IMR-90 (cell line): ENCODE measurements around the gene ABCA6. TPM values are rescaled to one million over a fixed set of nuclear protein-coding genes. Genes with fewer than 3 reads are reported as not detected.

Experiments
- ATAC-seq: fragments of 200-7000 bp; cut with Tn5 transposase; 2 replicates; pipeline ENCODE4 v1.9.1; 2020; ENCODE audit warnings: low read depth, mild to moderate bottlenecking, moderate library complexity
- BruUV-seq: library from RNA; stranded (reverse); fragments of 400-500 nt; replicated peaks from 2 replicates; lab custom pipeline; 2021; lab: Mats Ljungman, UMichigan
- CTCF ChIA-PET: fragments of 300-600 bp; formaldehyde crosslinking; extraction: SDS; loops from one replicate; lab custom pipeline; 2021; ENCODE audit warnings: antibody characterized with exemption; lab: Yijun Ruan, JAX
- POLR2A ChIA-PET: fragments of 300-600 bp; sonication (Branson Sonifier 250); formaldehyde crosslinking; loops from one replicate; lab custom pipeline; 2022; ENCODE audit warnings: antibody characterized with exemption; ENCODE audit not compliant: unreplicated experiment; lab: Charles Lee
- DNase-seq: peaks from one replicate; pipeline ENCODE4 v3.0.0; 2013
- H2AFZ ChIP-seq: replicated peaks from 2 replicates; pipeline ENCODE3; 2013; ENCODE audit warnings: low read length, mild to moderate bottlenecking; ENCODE audit not compliant: poor library complexity
- H2AK5ac ChIP-seq: 2 replicates; pipeline ENCODE4 v1.6.1; 2013; ENCODE audit warnings: low read depth, low read length, inconsistent platforms
- H2AK9ac ChIP-seq: replicated peaks from 2 replicates; pipeline ENCODE3; 2013; ENCODE audit warnings: mild to moderate bottlenecking, low read depth, low read length, moderate library complexity; ENCODE audit not compliant: poor library complexity
- H2BK120ac ChIP-seq: 2 replicates; pipeline ENCODE4 v1.6.1; 2013; ENCODE audit warnings: low read depth, low read length, inconsistent platforms
- H2BK15ac ChIP-seq: 3 replicates; pipeline ENCODE4 v1.6.1; 2013; ENCODE audit warnings: low read depth, low read length, inconsistent platforms
- H2BK20ac ChIP-seq: 2 replicates; pipeline ENCODE4 v1.6.1; 2013; ENCODE audit warnings: low read depth, mild to moderate bottlenecking, inconsistent platforms, low read length, moderate library complexity
- H2BK5ac ChIP-seq: 2 replicates; pipeline ENCODE4 v1.6.1; 2013; ENCODE audit warnings: mild to moderate bottlenecking, low read depth, low read length, inconsistent platforms; ENCODE audit not compliant: poor library complexity, severe bottlenecking
- H3K14ac ChIP-seq: replicated peaks from 2 replicates; pipeline ENCODE4 v1.6.1; 2013; ENCODE audit warnings: low read depth, low read length, inconsistent platforms
- H3K18ac ChIP-seq: 2 replicates; pipeline ENCODE4 v1.6.1; 2013; ENCODE audit warnings: low read depth, low read length, control low read depth
- H3K23ac ChIP-seq: 2 replicates; pipeline ENCODE4 v1.6.1; 2013; ENCODE audit warnings: low read depth, low read length, inconsistent platforms
- H3K27ac ChIP-seq: 2 replicates; pipeline ENCODE4 v1.5.1; 2013; ENCODE audit warnings: mild to moderate bottlenecking, control low read depth, low read length; ENCODE audit not compliant: insufficient read depth
- H3K27me3 ChIP-seq: 2 replicates; pipeline ENCODE4 v1.6.1; 2013; ENCODE audit warnings: low read length; ENCODE audit not compliant: control insufficient read depth, insufficient read depth
- H3K36me3 ChIP-seq: 2 replicates; pipeline ENCODE4 v1.6.1; 2013; ENCODE audit warnings: low read length, mixed read lengths; ENCODE audit not compliant: control insufficient read depth, insufficient read depth
- H3K4ac ChIP-seq: 2 replicates; pipeline ENCODE4 v1.6.1; 2013; ENCODE audit warnings: low read depth, low read length, inconsistent platforms
- H3K4me1 ChIP-seq: 2 replicates; pipeline ENCODE4 v1.6.1; 2013; ENCODE audit warnings: low read length, mixed read lengths; ENCODE audit not compliant: control insufficient read depth, insufficient read depth
- H3K4me2 ChIP-seq: 2 replicates; pipeline ENCODE4 v1.6.1; 2013; ENCODE audit warnings: low read depth, mild to moderate bottlenecking, control low read depth, low read length, moderate library complexity
- H3K4me3 ChIP-seq: 2 replicates; pipeline ENCODE4 v1.5.1; 2013; ENCODE audit warnings: low read depth, mild to moderate bottlenecking, control low read depth, low read length, moderate library complexity; ENCODE audit not compliant: insufficient read depth
- H3K56ac ChIP-seq: 2 replicates; pipeline ENCODE4 v1.6.1; 2013; ENCODE audit warnings: low read length, inconsistent platforms; ENCODE audit not compliant: insufficient read depth; ENCODE audit errors: extremely low read depth
- H3K79me1 ChIP-seq, 2 experiments: 2 replicates each; pipeline ENCODE4 v1.6.1; 2013; ENCODE audit warnings: low read length in 2 of 2, inconsistent platforms in 1 of 2, low read depth in 1 of 2
- H3K9ac ChIP-seq: 2 replicates; pipeline ENCODE4 v1.6.1; 2013; ENCODE audit warnings: low read depth, low read length, control low read depth
- H3K9me1 ChIP-seq: 2 replicates; pipeline ENCODE4 v1.6.1; 2013; ENCODE audit warnings: low read length, inconsistent platforms; ENCODE audit not compliant: insufficient read depth
- H3K9me3 ChIP-seq: 2 replicates; pipeline ENCODE4 v1.6.1; 2013; ENCODE audit warnings: low read length; ENCODE audit not compliant: control insufficient read depth, insufficient read depth
- H4K20me1 ChIP-seq: 2 replicates; pipeline ENCODE4 v1.6.1; 2013; ENCODE audit warnings: low read length, inconsistent platforms; ENCODE audit not compliant: insufficient read depth
- H4K5ac ChIP-seq: 2 replicates; pipeline ENCODE4 v1.6.1; 2013; ENCODE audit warnings: mild to moderate bottlenecking, low read depth, low read length, control low read depth
- H4K8ac ChIP-seq, 2 experiments: 2 replicates each; pipeline ENCODE4 v1.6.1; 2013; ENCODE audit warnings: low read depth in 2 of 2, low read length in 2 of 2, control low read depth in 1 of 2, inconsistent platforms in 1 of 2
- H4K91ac ChIP-seq: 2 replicates; pipeline ENCODE4 v1.6.1; 2013; ENCODE audit warnings: low read depth, low read length, inconsistent platforms; ENCODE audit not compliant: insufficient read depth
- ELK1 ChIP-seq: fragments of 150-350 bp; IDR thresholded peaks from 2 replicates; pipeline ENCODE4 v1.6.1; 2016; ENCODE audit warnings: low read depth, mild to moderate bottlenecking, low read length, moderate library complexity, borderline replicate concordance
- RCOR1 ChIP-seq: IDR thresholded peaks from 2 replicates; pipeline ENCODE4 v1.6.1; 2012; ENCODE audit warnings: mild to moderate bottlenecking, low read length, improper control_type of control experiment; ENCODE audit not compliant: insufficient replicate concordance
- WGBS, 2 experiments: methylation state at CpG; one replicate each; pipeline versions ENCODE4 v1.1.5 to v1.1.7; 2013; ENCODE audit warnings: missing lambda C conversion rate in 2 of 2; ENCODE audit not compliant: insufficient read length in 1 of 2; ENCODE audit errors: extremely low coverage in 2 of 2; 5-methylcytosine and 5-hydroxymethylcytosine counted together
- dilution Hi-C: fragments of 300-500 bp; cut with HindIII; formaldehyde crosslinking; loops from one replicate; pipeline ENCODE4 v1.14.3; 2018; ENCODE audit warnings: low sequenced_read_pairs; ENCODE audit not compliant: unreplicated experiment
- in situ Hi-C: fragments of 300-500 bp; cut with MboI; formaldehyde crosslinking; loops from 3 replicates; pipeline ENCODE4 v1.14.3; 2019; ENCODE audit warnings: low sequenced_read_pairs, inconsistent platforms, mixed read lengths
- intact Hi-C: fragments of 100-400 bp; cut with micrococcal nuclease; formaldehyde crosslinking; loops from 2 replicates; pipeline ENCODE4 v1.10.0; 2022
- polyA plus RNA-seq, 3 experiments: library from polyadenylated mRNA; depleted of rRNA; stranded (reverse); fragments of >200 nt; gene quantifications; 2 replicates each; pipeline ENCODE4 v1.2.3, GENCODE V29; 2012; ENCODE audit warnings: low replicate concordance in 1 of 3
- total RNA-seq: library from RNA; depleted of rRNA; stranded (reverse); fragments of >200 nt; gene quantifications from 2 replicates; pipeline ENCODE4 v1.2.3, GENCODE V29; 2012

The ABCA6 gene
- total and polyA plus RNA-seq, 2 of the 4 experiments (the other 2 are of a cell fraction): under 0.01 TPM; not detected in 1

GRCh38 chr17:69082696-69083095 is 59.0 kb downstream of the ABCA6 start:
- POLR2A ChIA-PET: no interaction called here
- H3K9me1 ChIP-seq: no peaks in the 10 kb centered on the region
- no peak overlapping the region for H2AK5ac ChIP-seq

More at GRCh38 chr17:69082696-69083095, 59.0 kb downstream of the ABCA6 start:
- Histone ChIP-seq H2AFZ (no peak overlapping the region), H2BK5ac (no peak overlapping the region), H3K4ac (no peak overlapping the region), H2AK9ac (no peak overlapping the region), H3K36me3 (no peaks in the 10 kb centered on the region), H3K27ac (no peak overlapping the region), H3K14ac (no peak overlapping the region), H4K20me1 (no peaks in the 10 kb centered on the region), H3K56ac (no peak overlapping the region), H3K18ac (no peak overlapping the region), H4K8ac (no peak overlapping the region), H4K5ac (no peak overlapping the region), H3K9ac (no peak overlapping the region), H3K4me2 (no peak overlapping the region), H2BK15ac (no peak overlapping the region), H3K23ac (no peak overlapping the region), H4K91ac (no peak overlapping the region), H3K4me3 (no peak overlapping the region), H3K9me3 (peaks cover 6% of the 10 kb centered on the region), H2BK120ac (no peak overlapping the region), H2BK20ac (no peak overlapping the region), H3K27me3 (no peaks in the 10 kb centered on the region), H3K4me1 (no peaks in the 10 kb centered on the region), H3K79me1 (no peaks in the 10 kb centered on the region)
- no CpG with 5 or more reads among the region's 2 CpGs for WGBS, 2 experiments
- in situ Hi-C loops (no loop called here), dilution Hi-C loops (no loop called here), intact Hi-C loops (no loop called here)
- CTCF ChIA-PET: interaction anchor here (0.6 kb wide), 1 partner anchor 17 kb away, joined by 4 read pairs; no protein-coding TSS in a partner anchor
- DNase-seq: no peak
- ATAC-seq: no peak
- no TSS peak for BruUV-seq
- no peak for TF ChIP-seq ELK1
- TF ChIP-seq RCOR1: no peak
